Keratinocyte (primary cell): ENCODE data around the gene TP53RK.

Experiments
- CTCF ChIP-seq, 3 experiments: IDR thresholded peaks in 1 of 3; conservative IDR thresholded peaks in 1 of 3; optimal IDR thresholded peaks in 1 of 3; 2 replicates in 2 of 3; 3 replicates in 1 of 3; pipeline versions ENCODE3 to v1.5.1; 2011; ENCODE audit warnings: low read length in 3 of 3, mild to moderate bottlenecking in 3 of 3, moderate library complexity in 2 of 3, control low read depth in 1 of 3, inconsistent platforms in 1 of 3; ENCODE audit not compliant: insufficient read depth in 2 of 3; ENCODE audit errors: extremely low read depth in 1 of 3
- EZH2 ChIP-seq: IDR thresholded peaks from one replicate; pipeline ENCODE4 v1.6.1; 2012; ENCODE audit warnings: inconsistent platforms, mild to moderate bottlenecking, low read length, moderate library complexity

- TF ChIP-seq CTCF (optimal IDR thresholded peaks at IDR 0.05 in 1 of 3, IDR thresholded peaks at IDR 0.05 in 1 of 3, conservative IDR thresholded peaks at IDR 0.05 in 1 of 3; ENCODE audit: extremely low read depth in 1 of 3, insufficient read depth in 2 of 3, low read length in 3 of 3): no peak
- no peak for TF ChIP-seq EZH2
Measured at GRCh38 chr20:46720019-46720418, 30.8 kb upstream of the TP53RK start.
